ENCODE results near the gene EP400. TPM values are rescaled to one million over a fixed set of nuclear protein-coding genes. Genes with fewer than 3 reads are reported as not detected.

The EP400 gene
- total and polyA plus RNA-seq, 8 donors, result 5.2 to 39.8 (median 21.6) TPM

DNA sequence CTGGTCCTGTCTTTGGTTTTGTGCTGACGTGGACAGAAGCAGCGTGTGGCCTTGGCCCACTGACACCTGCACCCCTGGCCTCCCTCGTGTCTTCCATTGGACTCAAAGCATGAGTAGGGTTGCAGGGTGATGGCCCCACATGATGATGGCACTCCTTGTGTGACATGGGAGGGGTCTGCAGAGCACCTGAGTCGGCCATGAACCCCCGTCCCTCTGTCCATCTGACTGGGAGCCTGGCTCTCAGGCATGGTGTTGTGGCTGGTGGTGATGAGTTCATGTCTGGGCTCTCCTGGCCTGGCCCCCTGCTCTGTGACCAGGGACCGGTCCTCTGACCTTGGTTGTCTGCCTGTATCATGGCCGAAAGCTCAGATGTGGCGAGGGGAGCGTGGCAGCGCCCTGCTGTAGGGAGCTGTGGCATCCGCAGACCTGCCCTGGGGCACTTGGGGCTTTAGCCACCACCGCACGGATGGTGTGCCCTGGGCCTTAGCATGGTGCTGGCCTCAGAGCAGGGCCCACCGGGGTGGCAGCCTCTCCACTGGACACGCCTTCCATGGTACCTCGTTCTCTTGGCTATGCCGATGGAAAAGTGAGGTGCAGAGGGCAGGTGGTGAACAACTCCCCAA is 38.6 kb upstream of the EP400 start:
- Histone ChIP-seq H3K4me1 (peaks cover 9 to 20% (median 14%) of the 10 kb centered on the region in 4 donors), H3K4me3 (no peak overlapping the region)

GRCh38 chr12:131911851-131912477 is 37.8 kb upstream of the EP400 start:
- H3K27me3 ChIP-seq, result no peaks in the 10 kb centered on the region
- WGBS, 5 donors, result 80 to 92% (median 87%) methylated on average over 10 to 22 of the region's 22 CpGs
- peaks cover 86 to 100% (median 99%) of the 10 kb centered on the region in 4 donors for H3K36me3 ChIP-seq
- H3K4me1 ChIP-seq, result peaks cover 9 to 20% (median 14%) of the 10 kb centered on the region in 4 donors
- H3K4me3 ChIP-seq, result no peak overlapping the region
- TF ChIP-seq POLR2AphosphoS5 (IDR thresholded peaks at IDR 0.05) (no peak), POLR2A (IDR thresholded peaks at IDR 0.05) (no peak), EP300 (IDR thresholded peaks at IDR 0.05) (no peak), CTCF (IDR thresholded peaks at IDR 0.05) (no peak)
- H3K9me3 ChIP-seq, result no peaks in the 10 kb centered on the region
- no peak for DNase-seq
- intact Hi-C loops (cut with DNase I; ENCODE audit: low total_unique reads), result no loop called here
- H3K27ac ChIP-seq, result peak overlapping the region in 3 of 5 donors; percentile 46 to 54 (median 49)

More for the DNA sequence above, 38.6 kb upstream of the EP400 start:
- Histone ChIP-seq H3K9me3 (no peaks in the 10 kb centered on the region), H3K27me3 (no peaks in the 10 kb centered on the region), H3K27ac (peak overlapping the region in 1 of 5 donors; percentile 7), H3K36me3 (peaks cover 79 to 100% (median 99%) of the 10 kb centered on the region in 4 donors)
- 86 to 95% (median 93%) methylated on average over 6 to 17 of the region's 17 CpGs for WGBS, 5 donors
- intact Hi-C loops (cut with DNase I; ENCODE audit: low total_unique reads), result no loop called here
- DNase-seq, result no peak
- TF ChIP-seq POLR2A (IDR thresholded peaks at IDR 0.05) (no peak), CTCF (IDR thresholded peaks at IDR 0.05) (no peak), POLR2AphosphoS5 (IDR thresholded peaks at IDR 0.05) (no peak)

DNA sequence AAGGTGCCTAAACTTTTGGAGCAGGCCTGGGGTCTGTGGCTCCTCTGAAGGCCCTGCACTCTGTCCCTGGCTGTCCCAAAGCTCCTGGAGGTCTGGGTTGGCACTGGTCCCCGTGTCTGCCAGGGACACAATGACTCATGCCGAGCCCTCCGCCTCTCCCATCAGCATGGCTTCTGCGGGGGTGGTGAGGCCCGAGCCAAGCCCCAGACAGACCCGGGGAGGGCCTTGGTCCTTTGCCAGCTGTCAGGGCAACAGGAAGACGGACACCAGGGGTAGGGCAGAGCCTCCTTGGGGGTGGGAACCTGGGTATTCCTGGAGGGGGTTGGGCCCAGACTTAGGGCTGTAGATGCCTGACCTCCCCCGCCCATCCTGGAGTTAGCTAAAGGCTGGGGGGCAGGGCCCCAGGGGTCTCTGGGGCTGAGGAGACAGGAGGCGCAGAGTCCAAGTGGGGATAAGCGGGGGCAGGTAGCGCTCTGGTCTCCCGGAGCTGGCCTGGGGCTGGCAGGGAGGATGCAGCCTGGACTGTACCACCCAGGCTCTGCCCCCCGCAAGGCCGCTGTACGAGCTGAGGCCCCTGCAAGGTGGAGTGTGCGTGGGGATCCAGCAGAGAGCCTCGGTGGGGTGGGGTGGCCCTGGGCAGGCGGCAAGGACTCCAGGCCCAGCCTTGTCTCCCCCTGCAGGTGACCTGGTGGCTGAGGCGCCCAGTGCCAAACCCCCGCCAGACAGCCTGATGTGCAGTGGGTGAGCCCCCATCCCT is 37.0 kb upstream of the EP400 start:
- TF ChIP-seq POLR2AphosphoS5 (IDR thresholded peaks at IDR 0.05), result peak in 1 of 3 donors; percentile 65
- no peak for TF ChIP-seq CTCF (IDR thresholded peaks at IDR 0.05)
- 49 to 73% (median 64%) methylated on average over 12 to 20 of the region's 20 CpGs for WGBS, 5 donors
- Histone ChIP-seq H3K27ac (peak overlapping the region in 3 of 5 donors; percentile 46 to 54 (median 49)), H3K27me3 (no peaks in the 10 kb centered on the region), H3K4me3 (no peak overlapping the region), H3K9me3 (no peaks in the 10 kb centered on the region), H3K36me3 (peaks cover 91 to 98% (median 98%) of the 10 kb centered on the region in 4 donors), H3K4me1 (peaks cover 9 to 20% (median 14%) of the 10 kb centered on the region in 4 donors)
- peak; percentile 56 to 64 for DNase-seq
- intact Hi-C loops (cut with DNase I; ENCODE audit: low total_unique reads), result no loop called here

DNA sequence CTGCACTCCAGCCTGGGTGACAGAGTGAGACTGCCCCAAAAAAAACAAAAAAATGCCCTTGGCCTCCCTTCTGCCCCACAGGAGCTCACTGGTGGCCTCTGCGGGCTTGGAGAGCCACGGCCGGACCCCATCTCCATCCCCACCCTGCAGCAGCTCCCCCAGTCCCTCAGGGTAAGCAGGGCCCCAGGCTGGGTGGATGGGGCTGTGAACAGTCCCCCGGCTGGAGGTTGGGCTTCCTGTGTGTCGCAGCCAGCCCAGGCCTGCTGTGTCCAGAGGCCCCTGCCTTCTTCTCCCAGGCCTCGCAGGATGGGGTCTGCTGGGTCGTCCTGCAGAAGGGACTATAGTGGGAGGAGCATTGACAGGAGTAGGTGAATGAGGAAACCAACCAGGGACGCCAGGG is 36.1 kb upstream of the EP400 start:
- TF ChIP-seq CTCF (IDR thresholded peaks at IDR 0.05) (no peak), EP300 (IDR thresholded peaks at IDR 0.05) (no peak), POLR2A (IDR thresholded peaks at IDR 0.05) (no peak), POLR2AphosphoS5 (IDR thresholded peaks at IDR 0.05) (no peak)
- H3K4me3 ChIP-seq, result no peak overlapping the region
- no peak overlapping the region for H3K27ac ChIP-seq
- no peaks in the 10 kb centered on the region for H3K9me3 ChIP-seq
- no peak for DNase-seq
- 89 to 97% (median 90%) methylated on average over 8 of the region's 8 CpGs for WGBS, 5 donors
- peaks cover 87 to 97% (median 96%) of the 10 kb centered on the region in 4 donors for H3K36me3 ChIP-seq
- H3K4me1 ChIP-seq, result peaks cover 9 to 20% (median 14%) of the 10 kb centered on the region in 4 donors
- H3K27me3 ChIP-seq, result no peaks in the 10 kb centered on the region
- intact Hi-C loops (cut with DNase I; ENCODE audit: low total_unique reads), result no loop called here
